OCI-LY1 (cell line): ENCODE data around the gene DYNC2H1.

ENCODE experiments used
- CTCF ChIP-seq: fragments of 200-600 bp; sonication (generic), shearing (Covaris generic); IDR thresholded peaks from 2 replicates; pipeline ENCODE4 v1.5.1; 2017; ENCODE audit warnings: mild to moderate bottlenecking, antibody characterized with exemption, low read length, moderate library complexity, mixed read lengths
- EZH2 ChIP-seq: fragments of 200-600 bp; sonication (generic), shearing (Covaris generic); IDR thresholded peaks from 2 replicates; pipeline ENCODE4 v1.8.0; 2017; ENCODE audit warnings: borderline replicate concordance, mixed run types, mild to moderate bottlenecking, antibody characterized with exemption, low read length, moderate library complexity, mixed read lengths

DNA sequence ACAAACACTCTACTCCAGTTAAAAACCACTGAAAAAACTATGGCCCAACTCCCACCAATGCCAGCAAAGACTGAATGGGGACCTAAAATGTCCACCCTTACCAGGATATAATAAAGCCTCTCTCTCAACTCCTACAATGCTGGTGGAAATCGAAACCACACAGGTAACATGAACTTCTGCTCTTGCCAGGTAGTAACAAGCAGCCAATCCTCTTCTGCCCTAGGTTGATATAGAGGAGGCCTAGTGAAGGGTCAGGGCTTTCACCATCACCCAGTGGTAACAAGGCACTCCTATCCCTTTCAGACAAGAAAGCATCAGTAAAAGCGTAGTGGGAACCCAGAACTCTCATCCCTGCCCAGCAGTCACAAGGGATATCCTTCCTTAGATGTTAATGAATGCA lies 39.9 kb upstream of the DYNC2H1 start:
- TF ChIP-seq CTCF (no peak), EZH2 (no peak)
